ENCODE data around the gene DHX40.

The DHX40 gene

GRCh38 chr17:59526451-59526850, 39.0 kb upstream of the DHX40 start:
- H3K4me3 ChIP-seq (replicated peaks in 1 of 2; ENCODE audit: low read depth in 2 of 2, low read length in 2 of 2), result no peak overlapping the region
- TF ChIP-seq, protein P1, sequence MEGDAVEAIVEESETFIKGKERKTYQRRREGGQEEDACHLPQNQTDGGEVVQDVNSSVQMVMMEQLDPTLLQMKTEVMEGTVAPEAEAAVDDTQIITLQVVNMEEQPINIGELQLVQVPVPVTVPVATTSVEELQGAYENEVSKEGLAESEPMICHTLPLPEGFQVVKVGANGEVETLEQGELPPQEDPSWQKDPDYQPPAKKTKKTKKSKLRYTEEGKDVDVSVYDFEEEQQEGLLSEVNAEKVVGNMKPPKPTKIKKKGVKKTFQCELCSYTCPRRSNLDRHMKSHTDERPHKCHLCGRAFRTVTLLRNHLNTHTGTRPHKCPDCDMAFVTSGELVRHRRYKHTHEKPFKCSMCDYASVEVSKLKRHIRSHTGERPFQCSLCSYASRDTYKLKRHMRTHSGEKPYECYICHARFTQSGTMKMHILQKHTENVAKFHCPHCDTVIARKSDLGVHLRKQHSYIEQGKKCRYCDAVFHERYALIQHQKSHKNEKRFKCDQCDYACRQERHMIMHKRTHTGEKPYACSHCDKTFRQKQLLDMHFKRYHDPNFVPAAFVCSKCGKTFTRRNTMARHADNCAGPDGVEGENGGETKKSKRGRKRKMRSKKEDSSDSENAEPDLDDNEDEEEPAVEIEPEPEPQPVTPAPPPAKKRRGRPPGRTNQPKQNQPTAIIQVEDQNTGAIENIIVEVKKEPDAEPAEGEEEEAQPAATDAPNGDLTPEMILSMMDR (IDR thresholded peaks at IDR 0.05; ENCODE audit: low read depth, low read length), result no peak
- no peak for DNase-seq (ENCODE audit: low read depth in 2 of 2)

GRCh38 chr17:59527325-59527917, 38.0 kb upstream of the DHX40 start:
- H3K4me3 ChIP-seq (replicated peaks in 1 of 2; ENCODE audit: low read depth in 2 of 2, low read length in 2 of 2), result no peak overlapping the region
- no peak for DNase-seq (ENCODE audit: low read depth in 2 of 2)
- TF ChIP-seq, protein P1 (IDR thresholded peaks at IDR 0.05; ENCODE audit: low read depth, low read length), result no peak

DNA sequence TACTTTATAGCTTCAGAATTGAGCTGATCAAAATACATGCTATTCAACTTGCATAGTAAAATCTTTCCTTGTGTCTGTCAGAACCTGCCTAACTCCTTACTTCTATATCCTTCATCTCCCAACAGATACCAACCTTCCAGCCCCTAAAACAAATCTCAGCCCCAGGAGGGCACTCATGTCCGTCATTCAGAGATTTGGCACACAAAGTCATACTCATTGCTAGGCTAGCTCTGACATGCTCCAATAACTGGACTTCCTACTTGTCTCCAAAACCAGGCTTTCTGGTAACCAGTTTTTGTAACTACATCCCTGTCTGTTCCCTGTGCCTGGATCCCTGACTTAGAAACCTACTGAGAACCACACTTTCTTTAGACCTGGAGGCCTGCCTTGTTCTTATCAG, 37.5 kb upstream of the DHX40 start:
- TF ChIP-seq, protein P1 (IDR thresholded peaks at IDR 0.05; ENCODE audit: low read depth, low read length), result no peak
- DNase-seq (ENCODE audit: low read depth in 2 of 2), result no peak
- no peak overlapping the region for H3K4me3 ChIP-seq (replicated peaks in 1 of 2; ENCODE audit: low read depth in 2 of 2, low read length in 2 of 2)

DNA sequence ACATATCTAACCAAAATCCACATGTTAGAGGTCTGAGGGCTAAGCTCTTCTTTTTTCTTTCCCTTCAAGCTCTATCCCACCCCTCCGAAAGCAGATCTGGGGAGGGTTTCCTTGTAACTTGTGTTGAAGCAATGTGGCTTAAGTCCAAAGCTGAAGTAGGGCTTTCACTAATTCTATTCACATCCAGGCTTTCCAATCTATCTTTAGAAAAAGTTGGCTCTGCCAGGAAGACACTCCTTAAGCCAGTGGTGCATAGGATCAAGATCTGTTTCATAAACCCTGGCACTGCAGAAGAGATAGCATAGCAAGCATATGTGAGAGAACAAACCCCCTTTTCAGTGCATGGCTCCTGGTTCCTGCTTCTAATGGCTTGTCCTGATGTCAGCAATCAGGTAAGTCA, 34.9 kb upstream of the DHX40 start:
- no peak overlapping the region for H3K4me3 ChIP-seq (replicated peaks in 1 of 2; ENCODE audit: low read depth in 2 of 2, low read length in 2 of 2)
- DNase-seq (ENCODE audit: low read depth in 2 of 2), result no peak
- TF ChIP-seq, protein P1 (IDR thresholded peaks at IDR 0.05; ENCODE audit: low read depth, low read length), result no peak

GRCh38 chr17:59533694-59534093, 31.7 kb upstream of the DHX40 start:
- no peak overlapping the region for H3K4me3 ChIP-seq (replicated peaks in 1 of 2; ENCODE audit: low read depth in 2 of 2, low read length in 2 of 2)
- TF ChIP-seq, protein P1 (IDR thresholded peaks at IDR 0.05; ENCODE audit: low read depth, low read length), result no peak
- no peak for DNase-seq (ENCODE audit: low read depth in 2 of 2)

DNA sequence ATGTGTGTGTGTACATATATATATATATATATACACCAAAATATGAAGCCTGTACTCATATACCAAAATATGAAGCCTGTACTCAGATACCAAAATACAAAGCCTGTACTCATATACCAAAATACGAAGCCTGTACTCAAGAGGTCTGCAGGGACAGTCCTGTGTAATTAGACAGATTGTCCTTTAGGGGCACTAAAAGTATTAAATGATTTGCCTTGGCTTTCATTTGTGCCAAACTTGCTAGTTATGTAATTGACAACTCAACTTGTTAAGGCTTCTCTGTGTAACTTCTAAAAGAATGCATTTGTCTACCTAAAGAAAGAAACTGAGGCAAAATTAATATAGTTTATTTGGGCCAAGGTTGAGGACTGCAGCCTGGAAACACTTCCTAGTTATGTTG, 30.8 kb upstream of the DHX40 start:
- DNase-seq (ENCODE audit: low read depth in 2 of 2), result no peak

More for the DNA sequence above, 30.8 kb upstream of the DHX40 start:
- H3K4me3 ChIP-seq (replicated peaks in 1 of 2; ENCODE audit: low read depth in 2 of 2, low read length in 2 of 2), result no peak overlapping the region
- TF ChIP-seq, protein P1 (IDR thresholded peaks at IDR 0.05; ENCODE audit: low read depth, low read length), result peak; percentile 6

Data from cardiac fibroblast (primary cell).